CD4-positive, alpha-beta T cell (primary cell): ENCODE measurements around the gene MCM9. TPM values are rescaled to one million over a fixed set of nuclear protein-coding genes. Genes with fewer than 3 reads are reported as not detected.

Experiments
- ATAC-seq: fragments of 200-7000 bp; cut with Tn5 transposase; one replicate; pipeline ENCODE4 v1.10.0; 2022; ENCODE audit warnings: mild to moderate bottlenecking; ENCODE audit not compliant: poor library complexity
- CTCF ChIA-PET: fragments of 350-600 bp; sonication (Branson Sonifier 250); formaldehyde crosslinking; loops from one replicate; lab custom pipeline; 2021; ENCODE audit warnings: antibody characterized with exemption, inconsistent platforms; lab: Charles Lee
- POLR2A ChIA-PET: fragments of 350-600 bp; sonication (Branson Sonifier 250); formaldehyde crosslinking; loops from one replicate; lab custom pipeline; 2021; ENCODE audit warnings: antibody characterized with exemption, inconsistent platforms; lab: Charles Lee
- DNase-seq, 14 experiments: peaks; one replicate each; pipeline ENCODE4 v3.0.0-alpha.2; 2013 to 2020; ENCODE audit warnings: mixed read lengths in 2 of 14
- H3K27ac ChIP-seq, 2 donors: one replicate each; pipeline versions ENCODE4 v1.5.1 to v1.7.0; 2013; ENCODE audit warnings: low read length in 2 of 2, low read depth in 1 of 2, mild to moderate bottlenecking in 1 of 2
- H3K27me3 ChIP-seq, 2 experiments: 1 replicate in 1 of 2; 2 replicates in 1 of 2; pipeline versions ENCODE4 v1.6.1 to v1.7.0; 2013; ENCODE audit warnings: low read length in 2 of 2, control low read depth in 1 of 2, mild to moderate bottlenecking in 1 of 2, moderate library complexity in 1 of 2; ENCODE audit not compliant: insufficient read depth in 2 of 2, control insufficient read depth in 1 of 2
- H3K36me3 ChIP-seq: one replicate; pipeline ENCODE4 v1.6.1; 2013; ENCODE audit warnings: low read length, control low read depth; ENCODE audit not compliant: insufficient read depth
- H3K4me1 ChIP-seq: one replicate; pipeline ENCODE4 v1.6.1; 2013; ENCODE audit warnings: low read length, control low read depth; ENCODE audit not compliant: insufficient read depth
- H3K4me3 ChIP-seq: one replicate; pipeline ENCODE4 v1.5.1; 2013; ENCODE audit warnings: mild to moderate bottlenecking, low read length, moderate library complexity
- H3K9me3 ChIP-seq, 2 experiments: 1 replicate in 1 of 2; 2 replicates in 1 of 2; pipeline versions ENCODE4 v1.6.1 to v1.7.0; 2013; ENCODE audit warnings: low read length in 2 of 2, mild to moderate bottlenecking in 2 of 2, control low read depth in 1 of 2, moderate library complexity in 1 of 2; ENCODE audit not compliant: control insufficient read depth in 1 of 2, insufficient read depth in 1 of 2
- H3K27ac Mint-ChIP-seq: one replicate; pipeline ENCODE4 v1.8.0; 2020; ENCODE audit warnings: mixed read lengths
- H3K27me3 Mint-ChIP-seq: one replicate; pipeline ENCODE4 v1.8.0; 2021; ENCODE audit warnings: mixed read lengths
- H3K36me3 Mint-ChIP-seq: one replicate; pipeline ENCODE4 v1.8.0; 2021; ENCODE audit warnings: low read depth, mixed read lengths
- H3K4me1 Mint-ChIP-seq: one replicate; pipeline ENCODE4 v1.8.0; 2021; ENCODE audit warnings: low read depth, mixed read lengths
- H3K4me3 Mint-ChIP-seq: one replicate; pipeline ENCODE4 v1.8.0; 2020; ENCODE audit warnings: mild to moderate bottlenecking, mixed read lengths
- H3K9me3 Mint-ChIP-seq: one replicate; pipeline ENCODE4 v1.8.0; 2020; ENCODE audit warnings: mixed read lengths
- intact Hi-C, 2 experiments: fragments of 100-400 bp; cut with DNase I in 1 of 2; cut with micrococcal nuclease in 1 of 2; formaldehyde crosslinking; loops; one replicate each; pipeline versions ENCODE4 v1.15.1 to v1.9.0; 2023 to 2025; cut with DNase I, micrococcal nuclease
- total RNA-seq, 174 experiments: library from RNA in 2 of 174; stranded (reverse) in 2 of 174; gene quantifications; one replicate each; pipeline ENCODE4 v1.2.3 and lab custom pipeline; 2021 to 2026
- TF ChIP-seq, protein P1 (sequence below): fragments of 200-600 bp; IDR thresholded peaks from one replicate; pipeline ENCODE4 v1.8.0; 2022; ENCODE audit warnings: antibody characterized with exemption, mild to moderate bottlenecking

MCM9 gene
- total RNA-seq, 2 experiments from 2014 or later, result 25.5 TPM

DNA sequence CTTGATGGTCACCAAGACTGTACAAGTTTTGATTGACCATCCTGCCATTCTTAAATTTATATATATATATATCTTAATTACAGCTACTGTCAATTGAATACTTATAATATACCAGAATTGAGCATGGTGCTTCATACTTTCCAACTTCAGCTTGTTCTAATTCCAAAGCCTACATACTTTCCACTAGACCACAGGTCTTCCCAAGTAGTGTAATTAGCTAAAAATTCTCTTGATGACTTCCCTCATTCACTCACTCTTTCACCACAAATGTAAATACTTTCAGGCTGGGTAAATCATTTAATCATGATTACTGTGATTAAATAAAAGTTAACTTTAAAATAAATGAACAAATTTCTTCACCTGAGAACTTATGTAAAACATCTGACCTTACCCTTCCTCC is 37.6 kb downstream of the MCM9 start:
- Histone ChIP-seq H3K4me3 (no peak overlapping the region), H3K27me3 (no peaks in the 10 kb centered on the region), H3K4me1 (peaks cover 29% of the 10 kb centered on the region), H3K27ac (no peak overlapping the region), H3K9me3 (no peaks in the 10 kb centered on the region), H3K36me3 (peaks cover 39% of the 10 kb centered on the region)
- Mint-ChIP-seq H3K27ac (no peak overlapping the region), H3K4me1 (peaks cover 82% of the 10 kb centered on the region), H3K36me3 (peaks cover 64% of the 10 kb centered on the region), H3K9me3 (no peaks in the 10 kb centered on the region), H3K27me3 (no peaks in the 10 kb centered on the region), H3K4me3 (peak overlapping the region; percentile 74)
- DNase-seq (no peak), ATAC-seq (no peak)
- intact Hi-C loops, result loop anchor here in 1 of 2 experiments (2.0 to 10.0 kb wide), 4 partner anchors 35 to 1223 kb away; partner anchors contain the start of genes CEP85L and NUS1
- TF ChIP-seq, protein P1, sequence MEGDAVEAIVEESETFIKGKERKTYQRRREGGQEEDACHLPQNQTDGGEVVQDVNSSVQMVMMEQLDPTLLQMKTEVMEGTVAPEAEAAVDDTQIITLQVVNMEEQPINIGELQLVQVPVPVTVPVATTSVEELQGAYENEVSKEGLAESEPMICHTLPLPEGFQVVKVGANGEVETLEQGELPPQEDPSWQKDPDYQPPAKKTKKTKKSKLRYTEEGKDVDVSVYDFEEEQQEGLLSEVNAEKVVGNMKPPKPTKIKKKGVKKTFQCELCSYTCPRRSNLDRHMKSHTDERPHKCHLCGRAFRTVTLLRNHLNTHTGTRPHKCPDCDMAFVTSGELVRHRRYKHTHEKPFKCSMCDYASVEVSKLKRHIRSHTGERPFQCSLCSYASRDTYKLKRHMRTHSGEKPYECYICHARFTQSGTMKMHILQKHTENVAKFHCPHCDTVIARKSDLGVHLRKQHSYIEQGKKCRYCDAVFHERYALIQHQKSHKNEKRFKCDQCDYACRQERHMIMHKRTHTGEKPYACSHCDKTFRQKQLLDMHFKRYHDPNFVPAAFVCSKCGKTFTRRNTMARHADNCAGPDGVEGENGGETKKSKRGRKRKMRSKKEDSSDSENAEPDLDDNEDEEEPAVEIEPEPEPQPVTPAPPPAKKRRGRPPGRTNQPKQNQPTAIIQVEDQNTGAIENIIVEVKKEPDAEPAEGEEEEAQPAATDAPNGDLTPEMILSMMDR, result no peak
- ChIA-PET POLR2A (interaction anchor here (0.8 to 5.8 kb wide), 3 partner anchors 12 to 37 kb away, joined by 3 to 55 read pairs (median 3); partner anchors contain the start of gene MCM9), CTCF (interaction anchor here (0.8 to 3.1 kb wide), 9 partner anchors 9 to 332 kb away, joined by 3 to 9 read pairs (median 4); partner anchors contain the start of gene MCM9)

DNA sequence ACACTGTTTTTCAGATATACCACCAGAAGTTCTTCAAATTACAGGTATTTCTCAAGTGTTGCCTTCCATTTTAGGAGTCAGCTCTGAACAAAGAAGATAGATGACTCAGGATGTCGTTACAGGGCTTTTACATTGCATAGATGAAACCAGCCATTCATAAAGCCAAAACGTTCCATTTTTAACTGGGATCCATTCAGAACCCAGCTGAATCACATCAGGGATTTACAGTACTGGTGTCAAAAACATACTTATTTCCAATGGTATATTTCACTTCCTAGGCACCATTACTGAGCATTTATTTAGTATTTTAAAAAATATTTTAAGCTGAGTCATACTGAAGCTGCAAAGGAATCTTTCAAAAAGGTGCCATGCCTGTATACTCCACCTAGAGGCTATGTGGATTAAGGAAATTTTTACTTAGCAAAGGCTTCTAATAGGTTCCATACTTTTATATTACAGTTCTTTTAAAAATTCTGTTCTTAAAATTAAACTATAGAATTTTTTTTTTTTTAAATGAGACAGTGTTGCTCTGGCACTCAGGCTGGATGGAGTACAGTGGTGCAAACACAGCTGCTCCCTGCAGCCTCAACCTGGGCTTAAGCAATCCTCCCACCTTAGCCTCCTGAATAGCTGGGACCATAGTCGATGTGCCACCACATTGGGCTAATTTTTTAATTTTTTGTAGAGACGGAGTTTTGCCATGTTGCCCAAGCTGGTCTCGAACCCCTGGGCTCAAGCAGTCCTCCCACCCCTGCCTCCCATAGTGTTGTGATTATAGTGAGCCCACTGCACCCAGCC is 38.4 kb downstream of the MCM9 start:
- Mint-ChIP-seq H3K9me3 (no peaks in the 10 kb centered on the region), H3K36me3 (peaks cover 55% of the 10 kb centered on the region), H3K4me1 (peaks cover 82% of the 10 kb centered on the region), H3K4me3 (peak overlapping the region; percentile 89), H3K27me3 (no peaks in the 10 kb centered on the region), H3K27ac (peak overlapping the region; percentile 86)
- Histone ChIP-seq H3K9me3 (no peaks in the 10 kb centered on the region), H3K27me3 (no peaks in the 10 kb centered on the region), H3K4me3 (peak overlapping the region; percentile 7), H3K27ac (no peak overlapping the region), H3K36me3 (peaks cover 31% of the 10 kb centered on the region), H3K4me1 (peaks cover 36% of the 10 kb centered on the region)
- intact Hi-C loops, result loop anchor here in 1 of 2 experiments (2.0 to 10.0 kb wide), 4 partner anchors 36 to 1222 kb away; partner anchors contain the start of genes CEP85L and NUS1
- ATAC-seq (no peak), DNase-seq (peak in 3 of 14 experiments; percentile 50 to 62 (median 61))
- CTCF ChIA-PET, result interaction anchor here (0.7 to 3.1 kb wide), 15 partner anchors 10 to 331 kb away, joined by 3 to 9 read pairs (median 4); partner anchors contain the start of gene MCM9
- POLR2A ChIA-PET, result interaction anchor here (0.8 to 6.9 kb wide), 11 partner anchors 9 to 214 kb away, joined by 3 to 60 read pairs (median 13); partner anchors contain the start of genes FAM184A and MCM9
- TF ChIP-seq, protein P1, result peak; percentile 31

DNA sequence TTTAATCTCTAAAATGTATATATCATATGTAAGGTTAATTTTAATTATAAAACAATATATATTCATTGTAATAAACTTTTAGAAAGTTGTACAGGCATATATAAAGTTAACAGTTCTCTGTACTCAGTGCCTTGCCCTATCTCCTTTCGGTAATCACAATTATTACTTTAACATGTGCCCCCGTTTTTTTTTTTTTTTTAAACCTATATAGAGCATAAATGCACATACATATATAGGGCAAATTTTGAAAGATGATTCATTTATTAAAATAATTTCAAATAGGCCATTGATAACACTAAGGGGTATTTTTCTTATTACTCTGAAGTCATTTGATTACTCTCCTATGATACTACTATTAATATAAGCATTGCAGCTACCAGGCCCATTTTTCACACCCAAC is 39.1 kb downstream of the MCM9 start:
- Histone ChIP-seq H3K4me3 (peak overlapping the region; percentile 94), H3K27ac (no peak overlapping the region), H3K9me3 (no peaks in the 10 kb centered on the region), H3K4me1 (peaks cover 43% of the 10 kb centered on the region), H3K27me3 (no peaks in the 10 kb centered on the region), H3K36me3 (peaks cover 27% of the 10 kb centered on the region)
- no peak for ATAC-seq
- intact Hi-C loops, result loop anchor here (2.0 to 10.0 kb wide), 7 partner anchors 37 to 1221 kb away; partner anchors contain the start of genes CEP85L (in 1 of the 2), FAM184A (in 1 of the 2), MCM9 (in 1 of the 2) and NUS1 (in 1 of the 2)
- no peak for DNase-seq
- Mint-ChIP-seq H3K27ac (peak overlapping the region; percentile 86), H3K9me3 (no peaks in the 10 kb centered on the region), H3K27me3 (no peaks in the 10 kb centered on the region), H3K4me1 (peaks cover 82% of the 10 kb centered on the region), H3K36me3 (peaks cover 48% of the 10 kb centered on the region), H3K4me3 (peak overlapping the region; percentile 89)
- TF ChIP-seq, protein P1, result peak; percentile 3
- POLR2A ChIA-PET, result interaction anchor here (0.8 to 6.9 kb wide), 13 partner anchors 9 to 337 kb away, joined by 3 to 60 read pairs (median 13); partner anchors contain the start of genes FAM184A and MCM9
- CTCF ChIA-PET, result interaction anchor here (0.7 to 3.1 kb wide), 12 partner anchors 9 to 331 kb away, joined by 3 to 9 read pairs (median 5); partner anchors contain the start of gene MCM9
